HG03066 (cell line): ENCODE data around the gene MGAT2.
"Not testable (repeated sequence)": the region's sequence is repeated elsewhere in the genome, so short reads cannot be mapped to it uniquely, and the experiment has no call there.

Source experiments
- ATAC-seq: cut with Tn5 transposase; IDR thresholded peaks from one replicate; pipeline ENCODE4 v1.9.1; 2021; ENCODE audit warnings: low read depth; ENCODE audit not compliant: unreplicated experiment

The MGAT2 gene

GRCh38 chr14:49641697-49642129 is 21.1 kb downstream of the MGAT2 start:
- no peak for ATAC-seq

GRCh38 chr14:49642163-49642562 is 21.6 kb downstream of the MGAT2 start:
- ATAC-seq, result no peak

GRCh38 chr14:49653508-49653907 is 32.9 kb downstream of the MGAT2 start:
- ATAC-seq, result no peak

GRCh38 chr14:49654511-49654910 is 33.9 kb downstream of the MGAT2 start:
- no peak for ATAC-seq

- ATAC-seq, result not testable (repeated sequence)
These were observed 36.9 kb downstream of the MGAT2 start for GRCh38 chr14:49657500-49657899.

GRCh38 chr14:49659526-49660455 is 39.2 kb downstream of the MGAT2 start:
- no peak for ATAC-seq

GRCh38 chr14:49670475-49670874 is 49.9 kb downstream of the MGAT2 start:
- no peak for ATAC-seq
